AG08395 (cell line): ENCODE results near the gene VARS1.
A peak's percentile ranks its signal among the peaks of the same experiment; 100 is the strongest.
"Not testable (repeated sequence)": the region's sequence is repeated elsewhere in the genome, so short reads cannot be mapped to it uniquely, and the experiment has no call there.

ENCODE experiments used
- DNase-seq: peaks from one replicate; pipeline ENCODE4 v3.0.0; 2012; ENCODE audit warnings: mixed read lengths, low spot score

The VARS1 gene

GRCh38 chr6:31795616-31796298, at the start of gene VARS1:
Gene VARS1, minus strand, starts transcription at chr6:31795752. Its CDS starts 535 bp downstream, at chr6:31795217.
- DNase-seq = peak; percentile 98

- DNase-seq = no peak
Measured at GRCh38 chr6:31844507-31844906, 49.0 kb upstream of the VARS1 start.

GRCh38 chr6:31842053-31842452, 46.5 kb upstream of the VARS1 start:
- no peak for DNase-seq

GRCh38 chr6:31839779-31840126, 44.2 kb upstream of the VARS1 start:
- DNase-seq = not testable (repeated sequence)

- DNase-seq = no peak
Measured at GRCh38 chr6:31838968-31839367, 43.4 kb upstream of the VARS1 start.

- DNase-seq = not testable (repeated sequence)
Measured at GRCh38 chr6:31838114-31838553, 42.6 kb upstream of the VARS1 start.

- no peak for DNase-seq
Measured at GRCh38 chr6:31837369-31838113, 42.0 kb upstream of the VARS1 start.

GRCh38 chr6:31836474-31837368, 41.2 kb upstream of the VARS1 start:
- DNase-seq = no peak

- DNase-seq = no peak
Measured at GRCh38 chr6:31836047-31836473, 40.5 kb upstream of the VARS1 start.

- DNase-seq = peak; percentile 91
Measured at GRCh38 chr6:31834367-31835250, 39.1 kb upstream of the VARS1 start.

- no peak for DNase-seq
Measured at GRCh38 chr6:31831350-31832215, 36.0 kb upstream of the VARS1 start.

- DNase-seq = no peak
Measured at GRCh38 chr6:31830886-31831335, 35.4 kb upstream of the VARS1 start.

- DNase-seq = no peak
Measured at GRCh38 chr6:31829633-31830283, 34.2 kb upstream of the VARS1 start.

GRCh38 chr6:31827286-31828079, 31.9 kb upstream of the VARS1 start, which contains the start of gene HSPA1B:
Gene HSPA1B, plus strand, starts transcription at chr6:31827738. Its CDS starts 213 bp downstream, at chr6:31827951.
- DNase-seq = peak; percentile 99

GRCh38 chr6:31826793-31827285, 31.3 kb upstream of the VARS1 start:
- DNase-seq = peak; percentile 83

GRCh38 chr6:31825553-31825952, 30.0 kb upstream of the VARS1 start:
- DNase-seq = no peak

GRCh38 chr6:31823592-31824196, 28.1 kb upstream of the VARS1 start:
- DNase-seq = not testable (repeated sequence)
